Vagina (tissue), 2 donors: Measurements from ENCODE around the gene SNX7. TPM values are rescaled to one million over a fixed set of nuclear protein-coding genes. Genes with fewer than 3 reads are reported as not detected.

Experiments
- DNase-seq, 2 donors: peaks; one replicate each; pipeline ENCODE4 v3.0.0-alpha.2; 2017; ENCODE audit errors: extremely low spot score in 2 of 2
- H3K27ac ChIP-seq: fragments of 200-600 bp; sonication (generic); one replicate; pipeline ENCODE4 v1.5.1; 2019
- H3K27me3 ChIP-seq: fragments of 200-600 bp; sonication (generic); one replicate; pipeline ENCODE4 v1.5.1; 2019
- H3K36me3 ChIP-seq, 2 donors: fragments of 200-600 bp; sonication (generic); one replicate each; pipeline ENCODE4 v1.5.1; 2017 to 2019
- H3K4me1 ChIP-seq: fragments of 200-600 bp; sonication (generic); one replicate; pipeline ENCODE4 v1.5.1; 2019
- H3K4me3 ChIP-seq, 2 donors: fragments of 200-600 bp; sonication (generic); 1 replicate in 1 of 2; 2 replicates in 1 of 2; pipeline ENCODE4 v1.5.1; 2016 to 2019
- H3K9me3 ChIP-seq: fragments of 200-600 bp; sonication (generic); one replicate; pipeline ENCODE4 v1.5.1; 2019
- CTCF ChIP-seq, 3 experiments: fragments of 450-650 bp in 2 of 3; fragments of 200-600 bp in 1 of 3; sonication (generic) in 1 of 3; IDR thresholded peaks; one replicate each; pipeline ENCODE4 v1.5.1; 2017 to 2019; ENCODE audit warnings: antibody characterized with exemption in 3 of 3, mild to moderate bottlenecking in 2 of 3, moderate library complexity in 2 of 3
- POLR2A ChIP-seq, 2 donors: fragments of 450-650 bp; IDR thresholded peaks; one replicate each; pipeline ENCODE4 v1.6.1; 2017; ENCODE audit warnings: antibody characterized with exemption in 2 of 2, mild to moderate bottlenecking in 2 of 2, moderate library complexity in 2 of 2
- POLR2AphosphoS5 ChIP-seq, 2 donors: sonication (generic); formaldehyde crosslinking; IDR thresholded peaks; one replicate each; pipeline ENCODE4 v1.9.0; 2017; ENCODE audit warnings: antibody characterized with exemption in 2 of 2, mild to moderate bottlenecking in 2 of 2, low read depth in 1 of 2; ENCODE audit not compliant: insufficient read depth in 1 of 2
- intact Hi-C: fragments of 100-400 bp; cut with DNase I; formaldehyde crosslinking; loops from one replicate; pipeline ENCODE4 v1.15.1; 2023
- total RNA-seq: library from RNA; depleted of rRNA; stranded (reverse); fragments of >200 nt; gene quantifications from one replicate; pipeline ENCODE4 v1.2.3, GENCODE V29; 2016

The SNX7 gene
- total RNA-seq, 1 donor from 2014 or later, result 21.4 TPM

GRCh38 chr1:98709906-98710305 lies 48.4 kb downstream of the SNX7 start:
- no peak overlapping the region for H3K27ac ChIP-seq
- no peak overlapping the region for H3K4me3 ChIP-seq
- TF ChIP-seq POLR2A (IDR thresholded peaks at IDR 0.05) (no peak), CTCF (IDR thresholded peaks at IDR 0.05) (no peak), POLR2AphosphoS5 (IDR thresholded peaks at IDR 0.05; ENCODE audit: insufficient read depth in 1 of 2, low read depth in 1 of 2) (no peak)
- no peak for DNase-seq
- H3K4me1 ChIP-seq, result no peaks in the 10 kb centered on the region
- no peaks in the 10 kb centered on the region for H3K27me3 ChIP-seq
- H3K9me3 ChIP-seq, result no peaks in the 10 kb centered on the region
- intact Hi-C loops, result no loop called here
- H3K36me3 ChIP-seq, result peaks cover 0 to 11% of the 10 kb centered on the region in 2 donors

- Histone ChIP-seq H3K9me3 (no peaks in the 10 kb centered on the region), H3K4me3 (no peak overlapping the region), H3K27me3 (no peaks in the 10 kb centered on the region), H3K27ac (no peak overlapping the region), H3K4me1 (no peaks in the 10 kb centered on the region), H3K36me3 (no peaks in the 10 kb centered on the region)
- no peak for TF ChIP-seq CTCF (IDR thresholded peaks at IDR 0.05)
- TF ChIP-seq POLR2A (IDR thresholded peaks at IDR 0.05), result no peak
- TF ChIP-seq POLR2AphosphoS5 (IDR thresholded peaks at IDR 0.05; ENCODE audit: insufficient read depth in 1 of 2, low read depth in 1 of 2), result no peak
- intact Hi-C loops, result no loop called here
- no peak for DNase-seq
Measured at GRCh38 chr1:98723574-98723973, 62.1 kb downstream of the SNX7 start.

GRCh38 chr1:98732985-98733781 lies 71.7 kb downstream of the SNX7 start:
- Histone ChIP-seq H3K4me1 (no peaks in the 10 kb centered on the region), H3K9me3 (no peaks in the 10 kb centered on the region), H3K36me3 (no peaks in the 10 kb centered on the region), H3K4me3 (no peak overlapping the region), H3K27me3 (no peaks in the 10 kb centered on the region), H3K27ac (no peak overlapping the region)
- TF ChIP-seq POLR2A (IDR thresholded peaks at IDR 0.05), result no peak
- TF ChIP-seq POLR2AphosphoS5 (IDR thresholded peaks at IDR 0.05; ENCODE audit: insufficient read depth in 1 of 2, low read depth in 1 of 2), result no peak
- no peak for TF ChIP-seq CTCF (IDR thresholded peaks at IDR 0.05)
- intact Hi-C loops, result no loop called here
- no peak for DNase-seq

- Histone ChIP-seq H3K27me3 (no peaks in the 10 kb centered on the region), H3K4me1 (no peaks in the 10 kb centered on the region), H3K4me3 (no peak overlapping the region), H3K9me3 (no peaks in the 10 kb centered on the region), H3K27ac (no peak overlapping the region), H3K36me3 (no peaks in the 10 kb centered on the region)
- DNase-seq, result no peak
- TF ChIP-seq POLR2A (IDR thresholded peaks at IDR 0.05) (no peak), CTCF (IDR thresholded peaks at IDR 0.05) (no peak), POLR2AphosphoS5 (IDR thresholded peaks at IDR 0.05; ENCODE audit: insufficient read depth in 1 of 2, low read depth in 1 of 2) (no peak)
- intact Hi-C loops, result no loop called here
Measured at GRCh38 chr1:98733782-98734112, 72.2 kb downstream of the SNX7 start.

GRCh38 chr1:98735756-98736155 lies 74.2 kb downstream of the SNX7 start:
- Histone ChIP-seq H3K4me3 (no peak overlapping the region), H3K27ac (no peak overlapping the region), H3K27me3 (no peaks in the 10 kb centered on the region), H3K36me3 (no peaks in the 10 kb centered on the region), H3K9me3 (no peaks in the 10 kb centered on the region), H3K4me1 (peaks cover 5% of the 10 kb centered on the region)
- no peak for DNase-seq
- no peak for TF ChIP-seq POLR2AphosphoS5 (IDR thresholded peaks at IDR 0.05; ENCODE audit: insufficient read depth in 1 of 2, low read depth in 1 of 2)
- no peak for TF ChIP-seq CTCF (IDR thresholded peaks at IDR 0.05)
- no peak for TF ChIP-seq POLR2A (IDR thresholded peaks at IDR 0.05)
- intact Hi-C loops, result no loop called here
